Smooth muscle cell of bladder (primary cell): Measurements from ENCODE around the gene FOXA2. TPM values are rescaled to one million over a fixed set of nuclear protein-coding genes. Genes with fewer than 3 reads are reported as not detected.

Experiments used
- total RNA-seq: library from RNA; depleted of rRNA; stranded (reverse); fragments of >200 nt; gene quantifications from 2 replicates; pipeline ENCODE4 v1.2.3, GENCODE V29; 2014

Gene FOXA2
- under 0.01 TPM in 1 of 2 replicates, not detected in the other for total RNA-seq

GRCh38 chr20:22584522-22584921 lies at the start of gene FOXA2:
FOXA2 (minus strand) TSS chr20:22584572; CDS start chr20:22584278, 294 bp downstream.

